ENCODE measurements around the gene SNX10.
A peak's percentile ranks its signal among the peaks of the same experiment; 100 is the strongest.

Gene SNX10

GRCh38 chr7:26295586-26295985, 3.9 kb downstream of the SNX10 start:
- DNase-seq (ENCODE audit: low read depth in 1 of 2, low spot score in 1 of 2) = no peak

DNA sequence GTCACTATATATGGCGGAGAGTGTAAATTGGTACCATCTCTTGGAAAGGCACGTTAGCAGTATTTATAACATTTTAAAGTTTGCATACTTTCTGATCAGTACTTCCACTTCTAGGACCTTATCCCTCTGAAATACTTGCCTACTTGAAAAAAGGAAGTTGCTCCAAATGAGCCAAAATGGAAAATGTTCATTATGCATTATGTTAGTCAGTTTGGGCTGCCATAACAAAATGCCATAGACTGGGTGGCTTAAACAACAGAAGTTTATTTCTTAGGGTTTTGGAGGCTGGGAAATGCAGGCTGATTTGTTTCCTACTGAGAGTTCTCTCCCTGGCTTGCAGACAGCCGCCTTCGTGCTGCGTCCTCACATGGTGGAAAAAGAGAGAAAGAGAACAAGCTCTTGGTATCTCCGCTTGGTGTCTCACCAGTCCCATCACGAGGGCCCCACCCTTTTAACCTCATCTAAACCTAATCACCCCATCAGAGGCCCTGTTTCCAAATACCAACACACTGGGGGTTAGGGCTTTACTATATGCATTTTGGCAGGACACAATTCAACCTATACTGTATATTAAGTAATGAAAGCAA, 6.9 kb downstream of the SNX10 start:
- no peak for DNase-seq (ENCODE audit: low read depth in 1 of 2, low spot score in 1 of 2)

DNA sequence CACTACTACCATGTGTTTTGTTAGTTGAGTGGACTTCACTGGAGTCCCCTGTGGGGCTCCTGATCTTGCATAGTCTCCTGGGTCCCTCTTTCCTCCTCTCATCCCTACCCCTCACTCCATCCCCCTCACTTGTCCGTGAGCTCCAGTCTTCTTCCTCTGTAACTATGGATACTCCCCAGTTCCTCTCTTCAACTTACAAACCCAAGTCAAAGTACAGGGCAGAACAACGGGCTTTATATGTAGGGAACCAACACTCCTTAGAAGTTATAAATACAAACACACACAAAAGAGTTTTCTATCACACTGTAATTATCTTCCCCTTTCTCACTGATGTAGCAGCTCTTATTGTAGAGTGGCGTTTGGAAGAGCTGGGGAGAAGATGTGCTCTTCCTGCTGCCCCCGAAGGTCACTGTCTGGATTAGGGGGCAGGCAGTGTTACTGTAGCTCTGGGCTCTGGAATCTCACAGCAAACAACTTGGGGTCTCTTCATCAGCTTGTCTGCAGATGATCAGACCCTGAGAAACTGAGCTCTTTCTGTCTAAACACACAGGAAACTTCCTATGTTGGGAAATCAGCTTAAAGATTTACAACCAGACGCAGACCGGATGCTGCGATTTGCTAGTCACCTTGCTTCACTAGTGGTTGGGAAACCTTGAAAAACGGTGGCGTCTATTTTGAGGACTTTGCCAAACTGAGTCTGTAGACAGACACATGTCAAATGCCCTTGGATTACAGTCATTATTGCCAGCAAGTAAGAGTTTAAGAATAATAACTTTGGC, 13.6 kb downstream of the SNX10 start:
- DNase-seq (ENCODE audit: low read depth in 1 of 2, low spot score in 1 of 2) = peak in 1 of 2 donors; percentile 9

DNA sequence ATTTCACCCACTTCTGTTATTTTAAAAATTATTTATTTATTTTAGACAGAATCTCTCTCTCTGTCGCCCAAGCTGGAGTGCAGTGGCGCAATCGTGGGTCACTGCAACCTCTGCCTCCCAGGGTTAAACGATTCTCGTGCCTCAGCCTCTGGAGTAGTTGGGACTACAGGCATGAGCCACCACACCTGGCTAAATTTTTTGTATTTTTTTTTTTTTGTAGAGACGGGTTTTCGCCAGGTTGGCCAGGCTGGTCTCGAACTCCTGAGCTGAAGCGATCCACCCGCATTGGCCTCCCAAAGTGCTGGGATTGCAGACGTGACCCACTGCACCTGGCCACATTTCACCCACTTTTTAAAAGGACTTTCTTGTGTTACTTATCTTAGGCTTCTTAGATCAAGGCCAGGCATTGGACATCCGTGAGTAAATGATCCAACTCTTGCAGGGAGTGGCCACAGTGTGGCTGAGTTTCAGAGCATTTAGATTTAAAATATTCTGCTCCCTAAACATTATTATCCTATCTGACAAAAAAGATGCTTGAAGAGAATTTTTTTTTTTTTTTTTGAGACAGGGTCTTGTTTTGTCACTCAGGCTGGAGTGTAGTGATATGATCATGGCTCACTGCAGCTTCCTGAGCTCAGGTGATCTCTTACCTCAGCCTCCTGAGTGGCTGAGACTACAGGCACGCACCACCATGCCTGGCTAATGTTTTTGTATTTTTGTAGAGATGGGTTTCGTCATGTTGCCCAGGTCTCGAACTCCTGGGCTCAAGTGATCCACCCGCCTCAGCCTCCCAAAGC, 14.4 kb downstream of the SNX10 start:
- no peak for DNase-seq (ENCODE audit: low read depth in 1 of 2, low spot score in 1 of 2)

DNA sequence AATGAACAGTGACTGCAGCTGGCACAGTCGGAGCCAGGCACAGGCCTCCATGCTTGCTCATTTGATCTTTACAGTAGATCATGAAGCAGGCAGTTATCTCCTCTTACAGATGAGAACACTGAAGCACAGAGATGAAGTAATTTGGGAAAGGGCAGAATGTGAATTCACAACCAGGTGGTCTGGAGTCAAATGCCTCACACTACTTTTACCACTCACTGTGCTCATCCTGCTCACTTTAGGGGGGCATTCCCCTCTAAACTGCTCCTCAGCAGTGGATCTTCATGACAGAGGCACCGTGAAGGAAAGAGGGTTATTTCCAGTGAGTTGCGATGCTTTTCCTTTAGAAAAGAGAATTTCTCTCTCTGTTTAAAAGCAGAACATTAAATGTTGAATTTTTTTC, 15.1 kb downstream of the SNX10 start:
- no peak for DNase-seq (ENCODE audit: low read depth in 1 of 2, low spot score in 1 of 2)

- DNase-seq (ENCODE audit: low read depth in 1 of 2, low spot score in 1 of 2) = no peak
Observed at GRCh38 chr7:26307226-26307625, 15.6 kb downstream of the SNX10 start.

- no peak for DNase-seq (ENCODE audit: low read depth in 1 of 2, low spot score in 1 of 2)
Observed at GRCh38 chr7:26307791-26308190, 16.1 kb downstream of the SNX10 start.

DNA sequence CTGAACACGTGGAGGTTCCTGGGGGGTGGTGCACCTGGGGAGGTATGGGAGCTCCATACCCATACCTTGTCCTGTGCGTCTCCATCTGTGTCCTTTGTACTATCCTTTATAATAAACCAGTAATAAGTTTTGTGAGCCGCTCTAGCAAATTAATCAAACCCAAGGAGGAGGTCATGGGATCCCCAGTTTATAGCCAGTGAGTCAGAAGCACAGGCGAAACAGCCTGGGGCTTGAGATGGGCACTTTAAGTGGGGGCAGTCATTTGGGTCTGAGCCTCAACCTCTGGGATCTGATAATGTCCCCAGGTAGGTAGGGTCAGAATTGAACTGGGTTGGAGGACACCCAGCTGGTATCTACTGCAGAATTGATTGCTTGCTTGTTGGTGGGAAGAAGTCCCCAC, 16.9 kb downstream of the SNX10 start:
- DNase-seq (ENCODE audit: low read depth in 1 of 2, low spot score in 1 of 2) = no peak

GRCh38 chr7:26309089-26309488, 17.4 kb downstream of the SNX10 start:
- DNase-seq (ENCODE audit: low read depth in 1 of 2, low spot score in 1 of 2) = no peak

- no peak for DNase-seq (ENCODE audit: low read depth in 1 of 2, low spot score in 1 of 2)
Observed at GRCh38 chr7:26311798-26312197, 20.1 kb downstream of the SNX10 start.

DNA sequence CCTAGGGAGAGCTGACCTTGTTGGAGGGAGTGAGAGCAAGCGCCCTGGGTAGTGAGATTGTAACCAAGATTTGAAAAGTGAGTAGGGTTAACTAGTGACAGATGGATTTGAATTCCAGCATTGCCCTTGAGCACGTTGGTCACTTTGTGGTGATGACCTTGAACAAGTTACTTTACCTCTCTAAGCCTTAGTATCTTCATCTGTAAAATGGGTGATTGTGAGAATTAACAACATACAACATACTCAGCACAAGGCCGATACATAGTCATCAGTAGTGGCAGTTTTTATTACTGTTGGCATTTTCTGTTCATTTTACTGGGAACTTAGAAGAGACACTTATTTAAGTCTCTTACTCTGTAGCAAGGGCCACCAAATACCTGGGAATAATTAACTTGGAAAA, 25.5 kb downstream of the SNX10 start:
- DNase-seq (ENCODE audit: low read depth in 1 of 2, low spot score in 1 of 2) = no peak

- DNase-seq (ENCODE audit: low read depth in 1 of 2, low spot score in 1 of 2) = no peak
Observed at GRCh38 chr7:26318921-26319320, 27.3 kb downstream of the SNX10 start.

DNA sequence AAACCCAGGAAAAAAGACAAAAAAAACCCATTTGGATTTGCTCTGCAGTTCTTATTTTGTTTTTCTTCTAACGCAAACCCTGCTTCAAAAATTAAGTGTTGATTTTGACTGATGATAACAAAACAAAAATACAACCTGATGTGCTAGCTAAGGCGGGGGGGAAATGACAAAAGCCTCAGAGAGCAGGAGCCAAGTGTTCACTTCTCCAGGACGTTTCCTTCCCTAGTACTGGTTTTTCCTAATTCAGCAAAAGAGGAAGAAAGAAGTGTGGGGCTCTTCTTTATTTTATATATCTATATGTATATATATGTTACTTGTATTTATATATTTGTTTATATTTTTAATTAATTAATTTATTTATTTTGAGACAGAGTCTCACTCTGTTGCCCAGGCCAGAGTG, 28.0 kb downstream of the SNX10 start:
- DNase-seq (ENCODE audit: low read depth in 1 of 2, low spot score in 1 of 2) = no peak

- DNase-seq (ENCODE audit: low read depth in 1 of 2, low spot score in 1 of 2) = no peak
Observed at GRCh38 chr7:26320878-26321277, 29.2 kb downstream of the SNX10 start.

DNA sequence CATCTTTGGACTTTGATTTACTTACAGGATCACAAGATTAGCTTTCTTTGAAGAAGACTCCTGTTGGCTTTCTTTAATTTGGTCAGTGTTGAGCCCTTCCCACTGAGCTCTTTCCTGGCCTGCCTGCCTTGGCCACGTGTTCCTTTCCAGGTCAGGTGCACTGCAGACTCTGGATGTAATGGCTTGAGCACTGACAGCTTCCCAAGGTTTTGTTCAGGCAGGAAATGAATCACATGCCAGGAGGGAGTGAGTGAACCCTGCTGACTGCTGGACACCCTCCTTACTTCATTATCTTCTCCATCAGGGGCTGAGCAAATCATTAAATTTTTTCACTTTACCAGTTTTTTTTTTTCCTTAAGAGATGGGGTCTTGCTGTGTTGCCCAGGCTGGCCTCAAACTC, 29.8 kb downstream of the SNX10 start:
- DNase-seq (ENCODE audit: low read depth in 1 of 2, low spot score in 1 of 2) = no peak

DNA sequence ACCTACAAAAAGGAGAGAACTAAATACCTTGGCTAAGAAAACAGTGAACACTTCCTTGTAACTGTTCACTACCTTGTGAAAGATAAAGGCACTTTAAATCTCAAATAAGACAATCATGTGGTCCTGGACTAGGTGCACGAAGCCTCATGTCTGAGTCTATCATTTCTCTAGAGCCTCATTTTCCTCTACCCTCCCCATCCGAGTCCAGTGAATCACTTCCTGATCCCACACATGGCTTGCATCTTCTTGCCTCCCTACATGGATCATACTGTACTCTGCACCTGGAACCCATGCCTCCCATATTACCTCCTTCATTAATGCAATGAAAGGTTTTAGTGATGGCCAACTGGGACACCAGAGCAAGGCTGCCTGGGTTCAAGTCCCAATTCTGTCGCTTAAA, 34.5 kb downstream of the SNX10 start:
- no peak for DNase-seq (ENCODE audit: low read depth in 1 of 2, low spot score in 1 of 2)

DNA sequence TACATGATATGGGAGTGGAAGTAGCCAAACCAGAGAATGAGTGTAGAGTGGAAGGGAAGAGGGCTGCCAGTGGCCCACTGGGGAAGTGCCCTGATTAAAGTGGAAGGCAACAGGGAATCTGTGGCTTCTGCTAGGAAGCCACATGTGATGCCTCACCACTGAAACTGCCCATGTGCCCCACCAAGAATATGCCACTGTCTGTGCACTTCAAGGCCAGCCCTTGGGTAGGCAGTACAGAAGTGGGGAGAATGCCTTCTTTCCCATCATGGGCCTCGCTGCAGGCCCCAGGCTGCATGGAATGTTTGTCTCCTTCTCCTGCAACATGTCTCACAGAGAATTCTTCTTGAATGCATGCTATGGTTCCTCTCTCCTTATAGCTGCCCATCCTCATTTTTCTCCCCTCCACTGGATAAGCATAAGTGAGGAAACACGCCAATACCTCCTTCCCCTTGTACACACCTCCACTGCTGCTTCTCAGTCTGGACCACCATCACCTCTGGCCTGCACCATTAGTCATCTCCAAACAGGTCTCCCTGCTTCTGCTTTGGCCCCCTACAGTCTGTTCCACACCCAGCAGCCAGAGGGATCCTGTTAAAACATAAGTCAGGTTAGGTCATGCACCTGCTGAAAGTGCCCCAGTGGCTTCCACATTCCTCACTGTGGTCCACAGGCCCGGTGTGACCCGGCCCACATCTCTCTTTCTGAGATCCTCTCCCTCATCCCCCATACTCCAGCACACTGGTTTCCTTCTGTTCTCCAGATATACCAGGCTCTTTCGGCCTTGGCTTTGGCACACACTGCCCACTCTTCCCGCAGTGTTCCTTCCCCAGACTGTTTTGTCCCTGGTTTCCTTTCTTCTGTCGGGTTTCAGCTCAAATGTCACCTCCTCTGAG, 37.1 kb downstream of the SNX10 start:
- DNase-seq (ENCODE audit: low read depth in 1 of 2, low spot score in 1 of 2) = no peak

DNA sequence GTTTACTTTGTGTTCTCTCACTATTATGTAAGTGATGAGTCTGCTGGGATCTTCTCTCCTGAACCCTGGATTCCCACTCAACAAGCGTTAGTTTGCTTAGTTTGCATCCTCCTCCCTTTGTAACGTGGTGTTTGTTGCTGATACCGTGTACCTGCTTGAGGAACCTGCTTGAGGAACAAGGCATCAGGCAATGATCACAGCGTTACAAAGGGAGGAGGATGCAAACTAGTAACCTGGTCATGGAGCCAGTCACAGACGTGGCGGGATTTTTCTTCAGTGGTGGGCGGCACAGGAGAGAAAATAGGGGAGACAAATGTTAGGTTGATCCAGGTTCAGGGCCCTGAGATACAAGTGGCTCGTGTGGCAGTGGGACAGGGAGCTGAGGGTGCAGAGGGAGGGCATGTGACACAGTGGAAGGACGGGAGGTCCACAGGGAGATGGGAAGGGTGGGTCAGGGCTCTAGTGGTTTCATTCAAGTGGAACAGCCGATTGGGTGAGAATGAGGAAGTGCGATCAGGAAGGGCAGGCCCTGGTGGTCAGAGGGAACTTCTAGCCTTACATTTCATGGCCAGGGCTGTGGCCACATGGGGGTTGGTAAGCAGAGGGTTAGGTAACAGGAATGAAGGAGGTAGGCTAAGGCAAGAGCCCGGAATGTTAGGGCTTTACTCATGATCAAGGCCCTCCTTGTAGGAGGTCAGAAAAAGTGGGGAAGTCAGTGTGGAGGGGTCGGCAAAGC, 38.0 kb downstream of the SNX10 start:
- no peak for DNase-seq (ENCODE audit: low read depth in 1 of 2, low spot score in 1 of 2)

DNA sequence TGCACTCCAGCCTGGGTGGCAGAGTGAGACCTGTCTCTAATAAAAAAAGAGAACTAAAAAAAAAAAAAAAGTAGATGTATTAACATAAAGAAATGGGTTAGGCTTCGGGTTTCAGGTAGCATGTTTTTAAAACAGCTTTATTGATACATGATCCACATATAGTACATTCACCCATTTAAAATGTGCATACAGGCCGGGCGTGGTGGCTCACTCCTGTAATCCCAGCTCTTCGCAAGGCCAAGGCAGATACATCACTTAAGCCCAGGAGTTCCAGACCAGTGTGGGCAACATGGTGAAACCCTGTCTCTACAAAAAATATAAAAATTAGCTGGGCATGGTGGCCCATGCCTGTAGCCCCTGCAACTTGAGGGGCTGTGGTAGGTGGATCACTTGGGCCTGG, 39.5 kb downstream of the SNX10 start:
- no peak for DNase-seq (ENCODE audit: low read depth in 1 of 2, low spot score in 1 of 2)

DNA sequence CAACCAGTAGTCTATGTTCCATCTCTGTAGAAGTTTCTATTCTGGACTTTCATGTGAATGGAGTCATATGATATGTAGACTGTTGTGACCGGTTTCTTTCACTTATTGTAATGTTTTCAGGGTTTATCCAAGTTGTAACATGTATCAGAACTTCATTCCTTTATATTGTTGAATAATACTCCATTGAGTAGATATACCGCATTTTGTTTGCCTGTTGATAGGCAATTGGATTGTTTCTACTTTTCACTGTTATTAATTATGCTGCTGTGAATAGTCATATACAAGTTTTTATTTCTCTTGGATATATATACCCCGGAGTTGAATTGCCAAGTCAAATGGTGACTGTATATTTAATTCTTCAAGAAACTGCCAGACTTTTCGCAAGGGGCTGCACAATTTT, 40.1 kb downstream of the SNX10 start:
- no peak for DNase-seq (ENCODE audit: low read depth in 1 of 2, low spot score in 1 of 2)

DNA sequence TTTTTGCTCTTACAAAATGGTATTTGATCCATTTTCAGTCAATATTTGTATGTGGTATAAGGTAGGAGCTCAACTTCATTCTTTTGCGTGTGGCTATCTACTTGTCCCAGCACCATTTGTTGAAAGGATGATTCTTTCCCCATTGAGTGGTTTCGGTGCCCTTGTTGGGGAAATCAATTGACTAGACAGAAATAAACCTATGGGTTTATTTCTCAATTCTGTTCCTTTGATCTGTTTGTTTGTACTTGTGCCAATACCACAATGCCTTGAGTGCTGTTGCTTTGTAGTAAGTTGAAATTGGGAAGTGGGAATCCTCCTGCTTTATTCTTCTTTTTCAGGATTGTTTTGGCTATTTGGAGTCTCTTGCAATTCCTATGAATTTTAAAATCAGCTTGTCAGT, 41.0 kb downstream of the SNX10 start:
- DNase-seq (ENCODE audit: low read depth in 1 of 2, low spot score in 1 of 2) = no peak

All from activated CD4-positive, alpha-beta T cell treated with anti-CD3 and anti-CD28 coated beads, Interleukin-2, amount 50 U/mL, for 24 hours (primary cell).